H9 (cell line): ENCODE measurements around the gene ZBTB16. TPM values are rescaled to one million over a fixed set of nuclear protein-coding genes. Genes with fewer than 3 reads are reported as not detected.

ENCODE experiments used
- DNase-seq: peaks from one replicate; pipeline ENCODE4 v3.0.0-alpha.2; 2017
- H2AFZ ChIP-seq: one replicate; pipeline ENCODE4 v1.6.1; 2013; ENCODE audit warnings: mild to moderate bottlenecking, low read length, control low read depth, moderate library complexity
- H2AK5ac ChIP-seq: 2 replicates; pipeline ENCODE4 v1.6.1; 2013; ENCODE audit warnings: low read length, control low read depth, mixed read lengths; ENCODE audit not compliant: insufficient read length
- H2BK120ac ChIP-seq: one replicate; pipeline ENCODE4 v1.6.1; 2013; ENCODE audit warnings: low read depth, mild to moderate bottlenecking, low read length, control low read depth, inconsistent platforms; ENCODE audit not compliant: poor library complexity, severe bottlenecking
- H2BK12ac ChIP-seq: 2 replicates; pipeline ENCODE4 v1.6.1; 2013; ENCODE audit warnings: low read length, control low read depth, mixed read lengths, low read depth; ENCODE audit not compliant: insufficient read length
- H2BK15ac ChIP-seq: 2 replicates; pipeline ENCODE4 v1.6.1; 2013; ENCODE audit warnings: low read depth, low read length, control low read depth
- H2BK20ac ChIP-seq: one replicate; pipeline ENCODE4 v1.6.1; 2013; ENCODE audit warnings: low read depth, mild to moderate bottlenecking, low read length, control low read depth, inconsistent platforms; ENCODE audit not compliant: poor library complexity, severe bottlenecking
- H2BK5ac ChIP-seq: 2 replicates; pipeline ENCODE4 v1.6.1; 2013; ENCODE audit warnings: low read length, control low read depth, mixed read lengths; ENCODE audit not compliant: insufficient read length
- H3K14ac ChIP-seq: 2 replicates; pipeline ENCODE4 v1.6.1; 2013; ENCODE audit warnings: low read length, control low read depth; ENCODE audit not compliant: insufficient read depth
- H3K18ac ChIP-seq: 2 replicates; pipeline ENCODE4 v1.6.1; 2013; ENCODE audit warnings: low read depth, mild to moderate bottlenecking, mixed read lengths, low read length, control low read depth; ENCODE audit not compliant: insufficient read length
- H3K23ac ChIP-seq: 2 replicates; pipeline ENCODE4 v1.6.1; 2013; ENCODE audit warnings: low read length, control low read depth, mixed read lengths, low read depth; ENCODE audit not compliant: insufficient read length
- H3K23me2 ChIP-seq: 2 replicates; pipeline ENCODE4 v1.6.1; 2013; ENCODE audit warnings: low read depth, mild to moderate bottlenecking, mixed read lengths, low read length, control low read depth; ENCODE audit not compliant: insufficient read length, poor library complexity, severe bottlenecking
- H3K27ac ChIP-seq: 2 replicates; pipeline ENCODE4 v1.5.1; 2013; ENCODE audit warnings: low read length, control low read depth, mixed read lengths, low read depth; ENCODE audit not compliant: insufficient read length
- H3K27me3 ChIP-seq: 2 replicates; pipeline ENCODE4 v1.6.1; 2013; ENCODE audit warnings: low read length, control low read depth, inconsistent platforms; ENCODE audit not compliant: insufficient read depth
- H3K4ac ChIP-seq: 2 replicates; pipeline ENCODE4 v1.6.1; 2013; ENCODE audit warnings: low read depth, mild to moderate bottlenecking, control low read depth, inconsistent platforms, low read length, moderate library complexity
- H3K4me1 ChIP-seq: 2 replicates; pipeline ENCODE4 v1.6.1; 2013; ENCODE audit warnings: low read length, control low read depth, inconsistent platforms; ENCODE audit not compliant: insufficient read depth
- H3K4me2 ChIP-seq: 2 replicates; pipeline ENCODE4 v1.6.1; 2013; ENCODE audit warnings: low read length, control low read depth, mixed read lengths; ENCODE audit not compliant: insufficient read length, insufficient read depth
- H3K56ac ChIP-seq: 2 replicates; pipeline ENCODE4 v1.6.1; 2013; ENCODE audit warnings: low read depth, mild to moderate bottlenecking, mixed read lengths, low read length, control low read depth; ENCODE audit not compliant: insufficient read length
- H3K79me1 ChIP-seq: 2 replicates; pipeline ENCODE4 v1.6.1; 2013; ENCODE audit warnings: low read depth, mild to moderate bottlenecking, moderate library complexity, low read length, control low read depth, inconsistent platforms; ENCODE audit not compliant: insufficient read depth, poor library complexity, severe bottlenecking
- H3K79me2 ChIP-seq: 2 replicates; pipeline ENCODE4 v1.6.1; 2013; ENCODE audit warnings: low read length, control low read depth, inconsistent platforms; ENCODE audit not compliant: insufficient read depth
- H3K9ac ChIP-seq: 2 replicates; pipeline ENCODE4 v1.6.1; 2013; ENCODE audit warnings: low read length, control low read depth, mixed read lengths; ENCODE audit not compliant: insufficient read length; ENCODE audit errors: extremely low read depth
- H3K9me3 ChIP-seq: one replicate; pipeline ENCODE4 v1.6.1; 2013; ENCODE audit warnings: low read depth, low read length, inconsistent platforms; ENCODE audit not compliant: control insufficient read depth
- H3T11ph ChIP-seq: one replicate; pipeline ENCODE4 v1.6.1; 2013; ENCODE audit warnings: mild to moderate bottlenecking, low read length, control low read depth, inconsistent platforms
- H4K20me1 ChIP-seq: one replicate; pipeline ENCODE4 v1.6.1; 2013; ENCODE audit not compliant: control insufficient read depth, insufficient read length, insufficient read depth
- H4K5ac ChIP-seq: 2 replicates; pipeline ENCODE4 v1.6.1; 2013; ENCODE audit warnings: low read depth, mild to moderate bottlenecking, mixed read lengths, low read length, control low read depth; ENCODE audit not compliant: insufficient read length
- H4K8ac ChIP-seq: replicated peaks from 2 replicates; pipeline ENCODE4 v1.6.1; 2013; ENCODE audit warnings: low read length, control low read depth, mixed read lengths, low read depth; ENCODE audit not compliant: insufficient read length
- H4K91ac ChIP-seq: 2 replicates; pipeline ENCODE4 v1.6.1; 2013; ENCODE audit warnings: low read depth, mild to moderate bottlenecking, moderate library complexity, mixed read lengths, low read length, control low read depth; ENCODE audit not compliant: insufficient read length
- H3K27ac Mint-ChIP-seq, 3 experiments: 2 replicates in 2 of 3; 3 replicates in 1 of 3; pipeline ENCODE4 v1.8.0; 2020 to 2021; ENCODE audit warnings: mixed read lengths in 3 of 3, mild to moderate bottlenecking in 1 of 3, moderate library complexity in 1 of 3
- H3K27me3 Mint-ChIP-seq: 2 replicates; pipeline ENCODE4 v1.8.0; 2021; ENCODE audit warnings: low read depth, mild to moderate bottlenecking, moderate library complexity, mixed read lengths
- H3K36me3 Mint-ChIP-seq, 3 experiments: 2 replicates in 2 of 3; 3 replicates in 1 of 3; pipeline ENCODE4 v1.8.0; 2020 to 2021; ENCODE audit warnings: low read depth in 3 of 3, mixed read lengths in 3 of 3; ENCODE audit not compliant: insufficient read depth in 1 of 3
- H3K4me1 Mint-ChIP-seq, 2 experiments: 2 replicates each; pipeline ENCODE4 v1.8.0; 2020; ENCODE audit warnings: mixed read lengths in 2 of 2
- H3K4me3 Mint-ChIP-seq, 2 experiments: 2 replicates in 1 of 2; 3 replicates in 1 of 2; pipeline ENCODE4 v1.8.0; 2020 to 2021; ENCODE audit warnings: mild to moderate bottlenecking in 2 of 2, mixed read lengths in 2 of 2, moderate library complexity in 1 of 2
- H3K9me3 Mint-ChIP-seq, 2 experiments: 2 replicates in 1 of 2; 3 replicates in 1 of 2; pipeline ENCODE4 v1.8.0; 2020; ENCODE audit warnings: mild to moderate bottlenecking in 2 of 2, mixed read lengths in 2 of 2, moderate library complexity in 1 of 2
- WGBS: extraction: QIAGEN DNeasy Blood & Tissue Kit; methylation state at CpG from one replicate; pipeline ENCODE4 v1.1.7; 2013; ENCODE audit warnings: missing lambda C conversion rate, low lambda C conversion rate, mixed read lengths; ENCODE audit not compliant: insufficient read length; ENCODE audit errors: extremely low coverage; 5-methylcytosine and 5-hydroxymethylcytosine counted together
- total RNA-seq: library from RNA; stranded (reverse); gene quantifications from 2 replicates; pipeline ENCODE4 v1.2.1, GENCODE V29; 2021
- TF ChIP-seq, protein P1 (sequence below): fragments of 200-600 bp; sonication (generic); conservative IDR thresholded peaks from 3 replicates; pipeline ENCODE4 v1.8.0; 2021; ENCODE audit warnings: antibody characterized with exemption, mild to moderate bottlenecking

Gene ZBTB16
- total RNA-seq, 1 experiment from 2014 or later = not detected

DNA sequence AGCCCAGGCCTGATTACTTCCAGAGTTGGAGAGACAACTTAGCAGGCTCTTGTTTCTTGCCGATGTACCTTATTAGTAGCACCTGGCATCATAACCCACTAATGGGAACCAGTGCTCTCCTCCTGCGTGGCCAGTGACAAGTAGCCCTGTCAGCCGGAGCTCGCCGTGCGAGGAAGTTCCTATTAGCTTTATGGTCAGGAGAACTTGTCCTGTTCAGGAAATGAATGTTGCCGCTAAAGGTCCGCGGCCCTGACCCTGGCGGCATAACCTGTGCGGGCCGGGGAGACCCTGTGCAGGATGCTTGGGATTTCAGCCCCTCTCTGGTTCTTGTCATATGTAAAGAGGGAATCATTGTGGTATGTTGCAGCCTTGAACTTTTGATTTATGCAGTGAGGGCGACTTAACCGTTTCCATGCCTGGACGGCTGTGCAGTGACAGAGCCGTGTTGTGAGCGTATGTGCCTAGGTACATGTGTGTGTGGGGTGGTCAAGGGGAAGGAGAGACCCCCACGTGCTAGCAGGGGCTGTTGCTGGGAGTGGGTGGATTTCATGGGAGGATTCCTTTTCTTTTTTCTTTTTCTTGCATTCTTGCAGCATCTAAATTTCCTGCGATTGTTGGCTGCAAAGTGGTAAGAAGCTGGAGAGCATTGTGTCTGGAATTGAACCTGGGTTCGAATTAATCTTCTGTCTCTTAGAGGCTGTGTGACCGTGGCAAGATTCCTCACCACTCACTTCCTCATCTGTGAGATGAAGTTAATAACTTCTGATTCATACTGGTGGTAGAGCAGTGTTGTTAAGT, 15.2 kb downstream of the ZBTB16 start:
- no CpG with 5 or more reads among the region's 21 CpGs for WGBS
- no peak overlapping the region for H3K27ac ChIP-seq
- DNase-seq = no peak
- no peak overlapping the region for H4K5ac ChIP-seq
- no peak overlapping the region for H4K91ac ChIP-seq
- peaks cover 7% of the 10 kb centered on the region; the same call in 1 of the 2 replicates for H3K27me3 ChIP-seq
- H3K9ac ChIP-seq = no peak overlapping the region
- no peak overlapping the region for H3K23ac ChIP-seq
- no peaks in the 10 kb centered on the region; a peak in 2 of 5 replicates for H3K9me3 Mint-ChIP-seq
- H3K4me1 ChIP-seq = peaks cover 8% of the 10 kb centered on the region; the same call in 1 of the 2 replicates
- H3K4me2 ChIP-seq = no peak overlapping the region
- no peak overlapping the region for H3K14ac ChIP-seq
- H3T11ph ChIP-seq = no peak overlapping the region
- no peak overlapping the region for H2AFZ ChIP-seq
- TF ChIP-seq, protein P1, sequence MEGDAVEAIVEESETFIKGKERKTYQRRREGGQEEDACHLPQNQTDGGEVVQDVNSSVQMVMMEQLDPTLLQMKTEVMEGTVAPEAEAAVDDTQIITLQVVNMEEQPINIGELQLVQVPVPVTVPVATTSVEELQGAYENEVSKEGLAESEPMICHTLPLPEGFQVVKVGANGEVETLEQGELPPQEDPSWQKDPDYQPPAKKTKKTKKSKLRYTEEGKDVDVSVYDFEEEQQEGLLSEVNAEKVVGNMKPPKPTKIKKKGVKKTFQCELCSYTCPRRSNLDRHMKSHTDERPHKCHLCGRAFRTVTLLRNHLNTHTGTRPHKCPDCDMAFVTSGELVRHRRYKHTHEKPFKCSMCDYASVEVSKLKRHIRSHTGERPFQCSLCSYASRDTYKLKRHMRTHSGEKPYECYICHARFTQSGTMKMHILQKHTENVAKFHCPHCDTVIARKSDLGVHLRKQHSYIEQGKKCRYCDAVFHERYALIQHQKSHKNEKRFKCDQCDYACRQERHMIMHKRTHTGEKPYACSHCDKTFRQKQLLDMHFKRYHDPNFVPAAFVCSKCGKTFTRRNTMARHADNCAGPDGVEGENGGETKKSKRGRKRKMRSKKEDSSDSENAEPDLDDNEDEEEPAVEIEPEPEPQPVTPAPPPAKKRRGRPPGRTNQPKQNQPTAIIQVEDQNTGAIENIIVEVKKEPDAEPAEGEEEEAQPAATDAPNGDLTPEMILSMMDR = no peak
- no peak overlapping the region; a peak in 1 of 5 replicates for H3K4me3 Mint-ChIP-seq
- no peaks in the 10 kb centered on the region for H4K20me1 ChIP-seq
- no peaks in the 10 kb centered on the region for H3K23me2 ChIP-seq
- H3K27ac Mint-ChIP-seq = no peak overlapping the region; a peak in 1 of 7 replicates
- H3K36me3 Mint-ChIP-seq = no peaks in the 10 kb centered on the region; a peak in 1 of 7 replicates
- H2BK120ac ChIP-seq = no peak overlapping the region
- no peaks in the 10 kb centered on the region for H3K79me2 ChIP-seq
- no peak overlapping the region for H2BK20ac ChIP-seq
- H2BK12ac ChIP-seq = no peak overlapping the region
- H2BK5ac ChIP-seq = no peak overlapping the region
- no peaks in the 10 kb centered on the region for H3K79me1 ChIP-seq
- no peak overlapping the region for H3K18ac ChIP-seq
- peaks cover 32 to 49% of the 10 kb centered on the region in 2 experiments for H3K4me1 Mint-ChIP-seq
- no peak overlapping the region for H2BK15ac ChIP-seq
- no peak overlapping the region for H3K56ac ChIP-seq
- no peak overlapping the region for H2AK5ac ChIP-seq
- H3K4ac ChIP-seq = no peak overlapping the region
- H4K8ac ChIP-seq = no peak overlapping the region
- no peaks in the 10 kb centered on the region for H3K9me3 ChIP-seq
- H3K27me3 Mint-ChIP-seq = peaks cover 95% of the 10 kb centered on the region
